ENCODE results near the gene ZFP69.

- no peak for TF ChIP-seq POLR2A (IDR thresholded peaks at IDR 0.05)
- no peak for TF ChIP-seq CTCF (IDR thresholded peaks at IDR 0.05)
Measured at GRCh38 chr1:40519517-40519916, 42.4 kb downstream of the ZFP69 start.
